Activated T-cell treated with anti-CD3 and anti-CD28 coated beads, Interleukin-2, amount 50 U/mL, for 1 hour (primary cell): ENCODE measurements around the gene OTOP3.
"Not testable (repeated sequence)": the region's sequence is repeated elsewhere in the genome, so short reads cannot be mapped to it uniquely, and the experiment has no call there.

ENCODE experiments used
- DNase-seq: peaks from one replicate; pipeline ENCODE4 v3.0.0-alpha.2; 2020

OTOP3 gene

GRCh38 chr17:74935585-74936469, at the start of gene OTOP3:
Gene OTOP3, plus strand, starts transcription at chr17:74935898. Its CDS starts 24 bp downstream, at chr17:74935922.
- no peak for DNase-seq

- no peak for DNase-seq
Observed at GRCh38 chr17:74888469-74888868, 47.2 kb upstream of the OTOP3 start.

GRCh38 chr17:74890554-74890953, 45.1 kb upstream of the OTOP3 start:
- no peak for DNase-seq

GRCh38 chr17:74892013-74892841, 43.5 kb upstream of the OTOP3 start:
- DNase-seq: no peak

GRCh38 chr17:74892974-74893911, 42.5 kb upstream of the OTOP3 start, which contains the start of gene FADS6:
Gene FADS6, minus strand, starts transcription at chr17:74893633. Its CDS starts 38 bp downstream, at chr17:74893595.
- peak; percentile 30 for DNase-seq

- DNase-seq: no peak
Observed at GRCh38 chr17:74893936-74894671, 41.6 kb upstream of the OTOP3 start.

GRCh38 chr17:74898376-74898946, 37.2 kb upstream of the OTOP3 start:
- DNase-seq: no peak

GRCh38 chr17:74900208-74900607, 35.5 kb upstream of the OTOP3 start:
- DNase-seq: no peak

GRCh38 chr17:74901353-74902135, 34.2 kb upstream of the OTOP3 start:
- no peak for DNase-seq

- DNase-seq: no peak
Observed at GRCh38 chr17:74903034-74903433, 32.7 kb upstream of the OTOP3 start.

GRCh38 chr17:74903671-74904070, 32.0 kb upstream of the OTOP3 start:
- no peak for DNase-seq

- no peak for DNase-seq
Observed at GRCh38 chr17:74904687-74905409, 30.9 kb upstream of the OTOP3 start.

- DNase-seq: not testable (repeated sequence)
Observed at GRCh38 chr17:74906214-74906793, 29.4 kb upstream of the OTOP3 start.

GRCh38 chr17:74907012-74907411, 28.7 kb upstream of the OTOP3 start:
- no peak for DNase-seq

- not testable (repeated sequence) for DNase-seq
Observed at GRCh38 chr17:74909097-74909496, 26.6 kb upstream of the OTOP3 start.

GRCh38 chr17:74911423-74911822, 24.3 kb upstream of the OTOP3 start:
- not testable (repeated sequence) for DNase-seq

GRCh38 chr17:74916136-74916850, 19.4 kb upstream of the OTOP3 start:
- DNase-seq: no peak

- DNase-seq: no peak
Observed at GRCh38 chr17:74916851-74917199, 18.9 kb upstream of the OTOP3 start.

- DNase-seq: no peak
Observed at GRCh38 chr17:74917430-74917829, 18.3 kb upstream of the OTOP3 start.
